H1 (cell line): ENCODE data around the gene PPARA. TPM values are rescaled to one million over a fixed set of nuclear protein-coding genes. Genes with fewer than 3 reads are reported as not detected.

ENCODE experiments used
- CTCF ChIA-PET: fragments of 300-600 bp; sonication (Branson Sonifier 250); formaldehyde crosslinking; loops from one replicate; lab custom pipeline; 2021; ENCODE audit not compliant: partially characterized antibody; lab: Charles Lee
- POLR2A ChIA-PET: fragments of 300-600 bp; sonication (Branson Sonifier 250); formaldehyde crosslinking; loops from one replicate; lab custom pipeline; 2021; ENCODE audit warnings: inconsistent platforms; ENCODE audit not compliant: partially characterized antibody; lab: Charles Lee
- DNase-seq, 2 experiments: peaks; one replicate each; pipeline versions ENCODE4 v3.0.0 to v3.0.0-alpha.2; 2010 to 2022; ENCODE audit warnings: low spot score in 2 of 2, low read depth in 1 of 2, mixed read lengths in 1 of 2
- FAIRE-seq: peaks from 2 replicates; lab custom pipeline; 2011; peaks lifted over from hg19 to GRCh38; lab: Jason Lieb, UNC
- H2AFZ ChIP-seq: 2 replicates; pipeline ENCODE4 v1.8.1; 2012; ENCODE audit warnings: low read length, inconsistent platforms
- H2AK5ac ChIP-seq: 2 replicates; pipeline ENCODE4 v1.6.1; 2013; ENCODE audit warnings: low read depth, low read length
- H2BK120ac ChIP-seq: replicated peaks from 2 replicates; pipeline ENCODE3; 2013; ENCODE audit warnings: low read depth, low read length, inconsistent platforms
- H2BK12ac ChIP-seq: 2 replicates; pipeline ENCODE4 v1.6.1; 2013; ENCODE audit warnings: low read depth, low read length
- H2BK15ac ChIP-seq: 2 replicates; pipeline ENCODE4 v1.6.1; 2013; ENCODE audit warnings: low read length
- H2BK20ac ChIP-seq: 2 replicates; pipeline ENCODE4 v1.6.1; 2013; ENCODE audit warnings: low read length
- H2BK5ac ChIP-seq: 2 replicates; pipeline ENCODE4 v1.6.1; 2013; ENCODE audit warnings: low read depth, low read length
- H3K14ac ChIP-seq: 2 replicates; pipeline ENCODE4 v1.6.1; 2013; ENCODE audit warnings: inconsistent platforms; ENCODE audit not compliant: insufficient read length
- H3K18ac ChIP-seq: 2 replicates; pipeline ENCODE4 v1.6.1; 2013; ENCODE audit warnings: low read length; ENCODE audit errors: extremely low read depth
- H3K23ac ChIP-seq: 2 replicates; pipeline ENCODE4 v1.6.1; 2013; ENCODE audit warnings: inconsistent platforms; ENCODE audit not compliant: insufficient read length
- H3K23me2 ChIP-seq: 2 replicates; pipeline ENCODE4 v1.6.1; 2013; ENCODE audit warnings: low read depth, low read length
- H3K27ac ChIP-seq: 2 replicates; pipeline ENCODE4 v1.6.1; 2011; ENCODE audit warnings: low read depth, low read length, inconsistent platforms
- H3K27me3 ChIP-seq, 4 experiments: replicated peaks in 1 of 4; 1 replicate in 1 of 4; 2 replicates in 3 of 4; pipeline versions ENCODE4 v1.6.1 to v1.8.1; 2011 to 2013; ENCODE audit warnings: low read length in 3 of 4, mild to moderate bottlenecking in 3 of 4, inconsistent platforms in 2 of 4, mixed read lengths in 2 of 4, moderate library complexity in 1 of 4; ENCODE audit not compliant: control insufficient read depth in 3 of 4, insufficient read depth in 3 of 4; ENCODE audit errors: extremely low read depth in 1 of 4
- H3K36me3 ChIP-seq, 4 experiments: 2 replicates each; pipeline versions ENCODE4 v1.6.1 to v1.8.1; 2011 to 2013; ENCODE audit warnings: mild to moderate bottlenecking in 4 of 4, low read length in 3 of 4, moderate library complexity in 2 of 4, control low read depth in 1 of 4, inconsistent platforms in 1 of 4; ENCODE audit not compliant: insufficient read depth in 4 of 4, control insufficient read depth in 2 of 4
- H3K4ac ChIP-seq: replicated peaks from 2 replicates; pipeline ENCODE3; 2013; ENCODE audit warnings: low read length, low read depth, mixed read lengths, inconsistent platforms; ENCODE audit not compliant: insufficient read length
- H3K4me1 ChIP-seq, 4 experiments: replicated peaks in 1 of 4; 1 replicate in 1 of 4; 2 replicates in 3 of 4; pipeline versions ENCODE4 v1.6.1 to v1.8.1; 2011 to 2013; ENCODE audit warnings: low read length in 3 of 4, inconsistent platforms in 2 of 4, mixed read lengths in 1 of 4; ENCODE audit not compliant: insufficient read depth in 4 of 4, control insufficient read depth in 3 of 4
- H3K4me2 ChIP-seq, 2 experiments: 2 replicates each; pipeline versions ENCODE4 v1.6.1 to v1.8.1; 2011 to 2013; ENCODE audit warnings: low read depth in 2 of 2, low read length in 2 of 2, control low read depth in 1 of 2, inconsistent platforms in 1 of 2, mild to moderate bottlenecking in 1 of 2; ENCODE audit not compliant: insufficient read depth in 1 of 2
- H3K4me3 ChIP-seq, 4 experiments: fragments of 200-600, 300-600 bp in 1 of 4; sonication (generic), shearing (Covaris generic), sonication (Bioruptor Twin) in 1 of 4; 2 replicates each; pipeline versions ENCODE4 v1.5.1 to v1.8.1; 2011 to 2016; ENCODE audit warnings: low read length in 4 of 4, low read depth in 3 of 4, control low read depth in 2 of 4, inconsistent platforms in 2 of 4, mild to moderate bottlenecking in 2 of 4, mixed read lengths in 1 of 4, moderate library complexity in 1 of 4; ENCODE audit not compliant: insufficient read depth in 2 of 4; ENCODE audit errors: extremely low read depth in 1 of 4
- H3K56ac ChIP-seq: replicated peaks from 2 replicates; pipeline ENCODE3; 2013; ENCODE audit warnings: low read depth, mild to moderate bottlenecking, mixed read lengths, low read length, inconsistent platforms; ENCODE audit not compliant: insufficient read length
- H3K79me1 ChIP-seq: 2 replicates; pipeline ENCODE4 v1.6.1; 2013; ENCODE audit warnings: low read depth, low read length, control low read depth
- H3K79me2 ChIP-seq, 2 experiments: 2 replicates each; pipeline versions ENCODE4 v1.6.1 to v1.8.1; 2012 to 2013; ENCODE audit warnings: low read length in 2 of 2, mild to moderate bottlenecking in 2 of 2, inconsistent platforms in 1 of 2; ENCODE audit not compliant: insufficient read depth in 2 of 2, control insufficient read depth in 1 of 2
- H3K9ac ChIP-seq, 4 experiments: replicated peaks in 1 of 4; 1 replicate in 1 of 4; 2 replicates in 3 of 4; pipeline versions ENCODE4 v1.6.1 to v1.8.1; 2011 to 2013; ENCODE audit warnings: low read depth in 3 of 4, low read length in 3 of 4, control low read depth in 2 of 4, mild to moderate bottlenecking in 2 of 4, moderate library complexity in 2 of 4, inconsistent platforms in 1 of 4; ENCODE audit errors: extremely low read depth in 1 of 4
- H3K9me3 ChIP-seq, 2 experiments: 2 replicates each; pipeline versions ENCODE4 v1.6.1 to v1.8.1; 2012 to 2013; ENCODE audit warnings: mild to moderate bottlenecking in 2 of 2, moderate library complexity in 2 of 2, control low read depth in 1 of 2, inconsistent platforms in 1 of 2, low read depth in 1 of 2, low read length in 1 of 2, mixed read lengths in 1 of 2; ENCODE audit not compliant: insufficient read depth in 2 of 2
- H4K20me1 ChIP-seq, 2 experiments: replicated peaks in 1 of 2; 2 replicates each; pipeline versions ENCODE3 to v1.8.1; 2011 to 2013; ENCODE audit warnings: inconsistent platforms in 2 of 2, low read length in 2 of 2, mild to moderate bottlenecking in 1 of 2; ENCODE audit not compliant: insufficient read depth in 2 of 2, control insufficient read depth in 1 of 2
- H4K5ac ChIP-seq: 2 replicates; pipeline ENCODE4 v1.6.1; 2013; ENCODE audit warnings: low read length, low read depth, mixed read lengths, inconsistent platforms; ENCODE audit not compliant: insufficient read length
- H4K8ac ChIP-seq: 2 replicates; pipeline ENCODE4 v1.8.0; 2013; ENCODE audit warnings: mild to moderate bottlenecking, moderate library complexity, low read length, inconsistent platforms; ENCODE audit not compliant: insufficient read depth; ENCODE audit errors: extremely low read depth
- H4K91ac ChIP-seq: replicated peaks from 2 replicates; pipeline ENCODE3; 2013; ENCODE audit warnings: low read length, mixed read lengths, inconsistent platforms; ENCODE audit not compliant: insufficient read length
- ASH2L ChIP-seq: fragments of 200-600, 300-600 bp; sonication (generic); IDR thresholded peaks from one replicate; pipeline ENCODE4 v1.7.1; 2017; ENCODE audit warnings: low read length
- BCL11A ChIP-seq, 2 experiments: IDR thresholded peaks; one replicate each; pipeline ENCODE4 v1.6.1; 2011; ENCODE audit warnings: low read depth in 2 of 2, low read length in 2 of 2, mild to moderate bottlenecking in 2 of 2
- EGR1 ChIP-seq: IDR thresholded peaks from 2 replicates; pipeline ENCODE4 v1.6.1; 2011; ENCODE audit warnings: low read depth, low read length, borderline replicate concordance
- KDM4A ChIP-seq: IDR thresholded peaks from one replicate; pipeline ENCODE4 v1.7.1; 2012; ENCODE audit warnings: low read depth, mild to moderate bottlenecking, moderate library complexity, low read length, inconsistent platforms; ENCODE audit not compliant: severe bottlenecking
- POLR2A ChIP-seq, 2 experiments: IDR thresholded peaks; 1 replicate in 1 of 2; 2 replicates in 1 of 2; pipeline ENCODE4 v1.6.1; 2011; ENCODE audit warnings: low read depth in 2 of 2, low read length in 2 of 2, mild to moderate bottlenecking in 2 of 2; ENCODE audit errors: control extremely low read depth in 1 of 2
- SAP30 ChIP-seq: fragments of 300-600 bp; sonication (generic); IDR thresholded peaks from 2 replicates; pipeline ENCODE4 v1.7.1; 2012; ENCODE audit warnings: low read length, moderate library complexity, mild to moderate bottlenecking, inconsistent platforms; ENCODE audit not compliant: insufficient read depth, insufficient replicate concordance
- TAF1 ChIP-seq: IDR thresholded peaks from 2 replicates; pipeline ENCODE4 v1.6.1; 2011; ENCODE audit warnings: mild to moderate bottlenecking, low read depth, low read length
- TBP ChIP-seq: IDR thresholded peaks from 2 replicates; pipeline ENCODE4 v1.6.1; 2011; ENCODE audit warnings: low read depth, low read length, improper control_type of control experiment
- YY1 ChIP-seq: IDR thresholded peaks from 2 replicates; pipeline ENCODE4 v1.6.1; 2011; ENCODE audit warnings: low read depth, mild to moderate bottlenecking, low read length
- WGBS, 2 experiments: shearing (Covaris generic) in 1 of 2; methylation state at CpG; one replicate each; pipeline versions ENCODE4 v1.1.6 to v1.1.7; 2013 to 2015; ENCODE audit warnings: low lambda C conversion rate in 2 of 2, mixed read lengths in 2 of 2, inconsistent platforms in 1 of 2, low coverage in 1 of 2, missing lambda C conversion rate in 1 of 2; ENCODE audit not compliant: insufficient replicate concordance in 2 of 2, insufficient coverage in 1 of 2, insufficient read length in 1 of 2; ENCODE audit errors: extremely low coverage in 1 of 2, missing lambda C conversion rate in 1 of 2; 5-methylcytosine and 5-hydroxymethylcytosine counted together
- polyA plus RNA-seq, 7 experiments: library from polyadenylated mRNA; depleted of rRNA in 3 of 7; stranded (reverse) in 5 of 7; unstranded in 2 of 7; fragments of >200 nt in 5 of 7; fragments of 200-250 nt in 2 of 7; gene quantifications; 1 replicate in 5 of 7; 2 replicates in 1 of 7; 4 replicates in 1 of 7; pipeline versions ENCODE4 v1.2.1 to v1.2.3, GENCODE V29; 2011 to 2013; ENCODE audit warnings: missing spikeins in 2 of 7, mixed read lengths in 2 of 7
- total RNA-seq: library from RNA; stranded (reverse); fragmentation: NEBNext Ultra II Directional; extraction: Animal tissue kit (Norgen Biotek cat#: 25700); gene quantifications from 2 replicates; pipeline ENCODE4 v1.2.1, GENCODE V29; 2021
- TF ChIP-seq, protein P1 (sequence below): IDR thresholded peaks from 2 replicates; pipeline ENCODE4 v1.6.1; 2012; ENCODE audit warnings: inconsistent platforms

PPARA gene
- total and polyA plus RNA-seq, 2 of the 8 experiments (the other 6 are each of a cell fraction or from before 2014, with no cell fraction given): 3.1 to 8.2 TPM

DNA sequence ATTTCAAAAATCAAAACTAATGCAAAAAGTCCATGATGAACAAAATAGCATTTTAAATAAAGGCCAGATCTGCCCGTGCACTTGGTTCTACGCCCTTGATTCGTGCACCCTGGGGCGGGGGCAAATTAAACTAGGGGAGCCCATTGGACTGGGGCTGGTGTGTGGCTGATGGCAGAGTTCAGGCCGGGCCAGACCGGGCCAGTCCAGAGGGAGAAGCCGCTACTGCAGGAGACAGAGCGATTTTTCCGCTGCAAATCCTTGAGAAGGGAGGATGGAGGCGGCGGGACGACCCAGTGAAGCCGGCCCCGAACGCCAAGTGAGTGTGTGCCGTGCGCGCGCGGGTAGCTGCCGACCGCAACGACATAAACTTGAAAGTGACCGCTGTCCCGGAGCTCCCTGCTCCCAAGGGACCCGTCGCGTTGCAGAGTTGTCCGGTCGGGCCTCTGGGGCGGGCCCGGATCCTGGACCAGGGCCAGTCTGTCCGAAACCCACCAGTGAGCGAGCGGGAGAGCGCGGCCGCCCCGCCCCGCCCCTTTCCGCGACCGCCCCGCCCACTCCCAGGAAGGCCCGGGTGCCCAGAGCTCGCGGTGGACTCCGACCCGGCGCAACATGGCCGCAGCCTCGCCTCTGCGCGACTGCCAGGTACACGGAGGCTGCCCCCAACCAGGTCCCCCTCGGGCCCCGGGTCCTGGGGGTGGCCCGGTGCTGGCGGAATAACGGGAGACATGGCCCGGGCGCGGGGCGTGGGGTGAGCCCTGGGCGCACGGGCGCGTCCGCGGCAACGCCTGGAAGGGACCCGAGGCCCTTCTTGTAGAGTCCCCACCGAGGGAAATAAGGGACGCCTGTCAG, 117.3 kb downstream of the PPARA start, which contains the start of gene TTC38:
Gene TTC38 (plus strand): TSS at position 578 of the 849 bp plus-strand sequence. CDS start 32 bp downstream, at position 610.
- Histone ChIP-seq H3K4me3 (peak within 1 kb of the TSS; percentile 56 to 77 (median 63)), H3K36me3 (peaks cover 0 to 5% (median 0%) of the 10 kb centered on the region in 4 experiments; a peak in 1 of 8 replicates), H2AK5ac (no peak within 1 kb of the TSS), H4K8ac (peak within 1 kb of the TSS; percentile 77), H2BK120ac (no peak within 1 kb of the TSS), H4K91ac (no peak within 1 kb of the TSS), H3K4ac (no peak within 1 kb of the TSS), H3K79me1 (peaks cover 3% of the 10 kb centered on the region; the same call in 1 of the 2 replicates), H2BK12ac (no peak within 1 kb of the TSS), H3K9me3 (peaks cover 5 to 8% of the 10 kb centered on the region in 2 experiments; a peak in 2 of 4 replicates), H2BK5ac (no peak within 1 kb of the TSS), H3K23ac (no peak within 1 kb of the TSS), H2BK20ac (no peak within 1 kb of the TSS), H3K9ac (peak within 1 kb of the TSS in 2 of 4 experiments; percentile 25 to 38; a peak in 3 of 7 replicates), H3K18ac (no peak within 1 kb of the TSS; the same call in none of the 2 replicates), H3K23me2 (peaks cover 3% of the 10 kb centered on the region; the same call in 1 of the 2 replicates), H3K79me2 (no peaks in the 10 kb centered on the region), H2BK15ac (no peak within 1 kb of the TSS), H3K27me3 (peaks cover 7 to 22% (median 12%) of the 10 kb centered on the region in 4 experiments), H3K56ac (peak within 1 kb of the TSS; percentile 77), H4K5ac (no peak within 1 kb of the TSS), H3K4me2 (peak within 1 kb of the TSS; percentile 45 to 92), H3K27ac (no peak within 1 kb of the TSS), H3K4me1 (no peaks in the 10 kb centered on the region; a peak in 1 of 7 replicates), H2AFZ (peak within 1 kb of the TSS; percentile 18; the same call in 1 of the 2 replicates), H4K20me1 (peaks cover 0 to 3% of the 10 kb centered on the region in 2 experiments), H3K14ac (no peak within 1 kb of the TSS)
- DNase-seq (peak; percentile 19 to 82), FAIRE-seq (no peak)
- 5% methylated on average over 46 of the region's 74 CpGs; no CpG with 5 or more reads in 1 of the 2 experiments for WGBS, 2 experiments
- CTCF ChIA-PET: interaction anchor here (0.9 to 1.5 kb wide), 3 partner anchors 10 to 101 kb away, joined by 3 read pairs; no protein-coding TSS in a partner anchor
- POLR2A ChIA-PET: interaction anchor here (1.0 to 1.9 kb wide), 8 partner anchors 9 to 57 kb away, joined by 3 to 7 read pairs (median 4); partner anchors contain the start of genes CDPF1 and GTSE1
- TF ChIP-seq KDM4A (peak; percentile 77), ASH2L (peak; percentile 53), YY1 (peak; percentile 73; the same call in 1 of the 2 replicates), SAP30 (no peak), TBP (peak; percentile 33; the same call in 1 of the 2 replicates), EGR1 (no peak), POLR2A (IDR thresholded peaks at IDR 0.05; ENCODE audit: control extremely low read depth in 1 of 2, low read depth in 2 of 2, low read length in 2 of 2) (peak in 1 of 2 experiments; percentile 49; a peak in 1 of 3 replicates), BCL11A (IDR thresholded peaks at IDR 0.05; ENCODE audit: low read depth in 2 of 2, low read length in 2 of 2) (no peak), TAF1 (peak; percentile 11; the same call in 1 of the 2 replicates)
- TF ChIP-seq, protein P1, sequence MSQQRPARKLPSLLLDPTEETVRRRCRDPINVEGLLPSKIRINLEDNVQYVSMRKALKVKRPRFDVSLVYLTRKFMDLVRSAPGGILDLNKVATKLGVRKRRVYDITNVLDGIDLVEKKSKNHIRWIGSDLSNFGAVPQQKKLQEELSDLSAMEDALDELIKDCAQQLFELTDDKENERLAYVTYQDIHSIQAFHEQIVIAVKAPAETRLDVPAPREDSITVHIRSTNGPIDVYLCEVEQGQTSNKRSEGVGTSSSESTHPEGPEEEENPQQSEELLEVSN: no peak
